Thoracic aorta (tissue), 2 donors: Measurements from ENCODE around the gene NPFFR2. TPM values are rescaled to one million over a fixed set of nuclear protein-coding genes. Genes with fewer than 3 reads are reported as not detected.

ENCODE experiments used
- ATAC-seq: fragments of 150-250 bp; one replicate; pipeline ENCODE4 v1.8.0; 2017; ENCODE audit warnings: low read depth; ENCODE audit not compliant: insufficient number of reproducible peaks, low FRiP score
- DNase-seq: peaks from one replicate; pipeline ENCODE4 v3.0.0-alpha.2; 2020; ENCODE audit warnings: low spot score
- H3K27ac ChIP-seq, 2 donors: fragments of 200-600 bp; sonication (generic); 1 replicate in 1 of 2; 2 replicates in 1 of 2; pipeline ENCODE4 v1.5.1; 2016; ENCODE audit warnings: mild to moderate bottlenecking in 2 of 2, moderate library complexity in 2 of 2
- H3K27me3 ChIP-seq: fragments of 200-600 bp; sonication (generic); replicated peaks from 2 replicates; pipeline ENCODE4 v1.6.0; 2016; ENCODE audit warnings: mild to moderate bottlenecking; ENCODE audit not compliant: insufficient read depth
- H3K36me3 ChIP-seq: fragments of 200-600 bp; sonication (generic); one replicate; pipeline ENCODE4 v1.5.1; 2016
- H3K4me1 ChIP-seq, 2 donors: fragments of 200-600 bp; sonication (generic); 1 replicate in 1 of 2; 2 replicates in 1 of 2; pipeline versions ENCODE4 v1.5.1 to v1.6.0; 2016; ENCODE audit warnings: low read depth in 2 of 2, mild to moderate bottlenecking in 1 of 2; ENCODE audit not compliant: control insufficient read depth in 1 of 2
- H3K4me3 ChIP-seq: fragments of 200-600 bp; sonication (generic); 2 replicates; pipeline ENCODE4 v1.5.1; 2016; ENCODE audit warnings: mild to moderate bottlenecking
- H3K9me3 ChIP-seq: fragments of 200-600 bp; sonication (generic); 2 replicates; pipeline ENCODE4 v1.5.1; 2016
- total RNA-seq, 2 donors: library from RNA; depleted of rRNA; stranded (reverse); fragments of >200 nt; gene quantifications; one replicate each; pipeline versions ENCODE4 v1.1.0 to v1.2.3, GENCODE V29; 2016
- TF ChIP-seq, protein P1 (sequence below): fragments of 200-600 bp; sonication (generic); IDR thresholded peaks from one replicate; pipeline ENCODE4 v1.5.1; 2019; ENCODE audit warnings: antibody characterized with exemption

NPFFR2 gene
- total RNA-seq, result 1 to 10 TPM in 1 of 2 donors, not detected in 1; 1.3 TPM

DNA sequence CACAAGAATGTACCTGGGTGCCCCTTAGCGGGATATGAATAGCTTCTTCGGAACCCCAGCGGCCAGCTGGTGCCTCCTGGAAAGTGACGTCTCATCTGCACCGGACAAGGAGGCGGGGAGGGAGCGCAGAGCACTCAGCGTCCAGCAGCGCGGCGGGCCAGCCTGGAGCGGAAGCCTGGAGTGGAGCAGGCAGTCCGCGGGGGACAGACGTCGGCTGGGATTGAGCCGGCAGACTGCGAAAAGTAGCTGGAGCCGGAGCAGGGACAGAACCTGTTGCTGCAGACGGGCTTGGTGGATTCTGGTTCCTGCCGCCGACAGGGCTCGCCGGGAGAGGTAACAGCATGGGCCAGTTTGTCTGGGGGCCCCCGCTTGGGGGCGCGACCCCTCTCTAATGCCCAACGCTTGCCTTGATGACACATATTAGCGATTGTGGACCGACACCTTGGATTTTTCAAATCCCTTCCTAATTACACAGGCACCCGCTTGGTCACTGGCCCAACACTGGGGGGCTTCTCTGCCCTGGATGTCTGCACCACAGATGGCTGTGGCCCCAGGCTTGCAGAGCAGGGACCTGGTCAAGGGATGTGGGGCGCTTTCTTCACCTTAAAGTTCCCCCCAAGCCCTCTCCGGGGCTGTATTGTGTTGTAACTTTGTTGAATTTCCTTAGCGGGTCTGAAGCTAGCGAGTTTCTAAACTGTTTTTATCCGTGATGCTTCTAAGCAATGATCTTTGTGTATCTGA is at the start of gene NPFFR2:
TSS of gene NPFFR2 (plus strand) at position 133 of the 741 bp plus-strand sequence. CDS start 96,592 bp downstream, outside the sequence.
- Histone ChIP-seq H3K4me1 (peaks cover 0 to 7% of the 10 kb centered on the region in 2 donors), H3K4me3 (peak within 1 kb of the TSS; percentile 28)
- TF ChIP-seq, protein P1, sequence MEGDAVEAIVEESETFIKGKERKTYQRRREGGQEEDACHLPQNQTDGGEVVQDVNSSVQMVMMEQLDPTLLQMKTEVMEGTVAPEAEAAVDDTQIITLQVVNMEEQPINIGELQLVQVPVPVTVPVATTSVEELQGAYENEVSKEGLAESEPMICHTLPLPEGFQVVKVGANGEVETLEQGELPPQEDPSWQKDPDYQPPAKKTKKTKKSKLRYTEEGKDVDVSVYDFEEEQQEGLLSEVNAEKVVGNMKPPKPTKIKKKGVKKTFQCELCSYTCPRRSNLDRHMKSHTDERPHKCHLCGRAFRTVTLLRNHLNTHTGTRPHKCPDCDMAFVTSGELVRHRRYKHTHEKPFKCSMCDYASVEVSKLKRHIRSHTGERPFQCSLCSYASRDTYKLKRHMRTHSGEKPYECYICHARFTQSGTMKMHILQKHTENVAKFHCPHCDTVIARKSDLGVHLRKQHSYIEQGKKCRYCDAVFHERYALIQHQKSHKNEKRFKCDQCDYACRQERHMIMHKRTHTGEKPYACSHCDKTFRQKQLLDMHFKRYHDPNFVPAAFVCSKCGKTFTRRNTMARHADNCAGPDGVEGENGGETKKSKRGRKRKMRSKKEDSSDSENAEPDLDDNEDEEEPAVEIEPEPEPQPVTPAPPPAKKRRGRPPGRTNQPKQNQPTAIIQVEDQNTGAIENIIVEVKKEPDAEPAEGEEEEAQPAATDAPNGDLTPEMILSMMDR, result no peak

DNA sequence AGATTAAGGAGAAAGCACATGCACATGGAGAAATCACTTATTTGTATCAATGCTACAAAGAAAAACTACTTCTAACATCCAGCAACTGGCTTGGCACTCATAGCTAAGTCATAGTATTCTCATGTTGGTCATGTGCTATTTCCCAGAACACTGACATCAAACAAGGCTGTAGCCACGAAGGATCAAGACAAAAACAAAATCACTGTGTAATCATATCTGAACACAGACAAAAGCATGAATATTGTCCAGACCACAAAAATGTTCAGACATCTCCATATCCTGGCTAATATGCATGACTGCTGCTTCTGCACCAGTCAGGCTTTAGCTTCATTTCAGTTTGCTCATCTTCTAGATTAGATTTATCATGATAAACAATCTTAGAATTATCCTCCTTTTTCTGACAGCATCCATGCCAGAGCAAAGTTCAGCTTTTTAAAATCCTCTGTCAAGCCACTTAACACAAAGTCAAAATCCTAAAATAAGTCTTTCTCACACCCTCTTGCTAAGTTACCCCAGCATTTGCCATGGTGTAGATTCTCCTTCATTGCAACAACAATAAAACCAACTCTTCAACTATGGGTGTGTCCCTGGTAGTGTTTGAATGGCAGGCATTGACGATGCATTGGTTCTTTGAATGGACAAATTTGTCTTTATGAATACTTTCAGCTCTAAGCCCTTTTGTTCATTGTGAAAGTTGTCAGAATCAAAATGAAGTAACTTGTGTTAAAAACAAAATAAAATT is 39.1 kb upstream of the NPFFR2 start:
- Histone ChIP-seq H3K4me3 (no peak overlapping the region), H3K4me1 (no peaks in the 10 kb centered on the region), H3K9me3 (no peaks in the 10 kb centered on the region), H3K27me3 (no peaks in the 10 kb centered on the region), H3K36me3 (no peaks in the 10 kb centered on the region), H3K27ac (no peak overlapping the region)
- TF ChIP-seq, protein P1, result no peak
- no peak for ATAC-seq
- no peak for DNase-seq

More for the DNA sequence above, at the start of gene NPFFR2:
- Histone ChIP-seq H3K9me3 (no peaks in the 10 kb centered on the region), H3K27me3 (no peaks in the 10 kb centered on the region), H3K36me3 (no peaks in the 10 kb centered on the region), H3K27ac (no peak within 1 kb of the TSS)
- ATAC-seq (no peak), DNase-seq (no peak)

DNA sequence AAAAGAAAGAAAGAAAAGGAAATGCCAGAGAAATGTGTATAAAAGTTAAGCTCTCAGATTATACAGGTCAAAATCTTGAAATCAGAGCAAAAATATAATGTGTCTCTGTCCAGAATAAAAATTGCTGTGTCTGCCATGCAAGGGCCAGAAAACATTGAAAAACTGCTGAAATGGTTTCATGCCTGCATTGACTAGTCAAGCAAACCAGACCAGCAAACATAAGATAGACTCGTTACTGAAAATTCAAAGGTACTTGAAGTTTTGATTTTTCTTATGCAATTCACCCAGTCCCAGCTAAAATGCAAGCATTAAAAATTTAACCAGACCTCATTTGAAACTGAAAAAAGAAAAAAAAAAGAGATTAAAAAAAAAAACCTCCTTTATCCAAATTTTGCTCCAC is 37.2 kb upstream of the NPFFR2 start:
- Histone ChIP-seq H3K36me3 (no peaks in the 10 kb centered on the region), H3K4me3 (no peak overlapping the region), H3K27me3 (no peaks in the 10 kb centered on the region), H3K9me3 (no peaks in the 10 kb centered on the region), H3K27ac (no peak overlapping the region), H3K4me1 (no peaks in the 10 kb centered on the region)
- TF ChIP-seq, protein P1, result no peak
- ATAC-seq (no peak), DNase-seq (no peak)

DNA sequence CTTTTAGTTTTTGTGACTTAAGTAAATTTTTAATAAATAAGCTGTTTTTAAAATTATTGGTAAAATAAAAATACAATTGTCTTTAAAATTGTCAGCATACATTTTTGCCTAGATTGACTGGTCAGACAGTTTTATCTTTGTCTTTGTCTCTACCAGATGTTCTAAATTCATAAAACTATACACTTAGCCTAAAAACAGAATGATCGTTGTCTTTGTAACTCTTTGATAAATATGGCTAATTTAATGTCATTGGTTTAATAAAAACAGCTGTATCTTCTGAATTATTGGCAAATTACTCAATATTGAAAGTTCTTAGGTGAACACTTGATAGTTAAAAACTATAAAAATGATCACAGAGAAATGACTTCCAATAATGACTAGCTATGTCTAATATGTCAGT is 36.5 kb upstream of the NPFFR2 start:
- no peaks in the 10 kb centered on the region for H3K9me3 ChIP-seq
- H3K4me3 ChIP-seq, result no peak overlapping the region
- no peaks in the 10 kb centered on the region for H3K4me1 ChIP-seq
- DNase-seq (no peak), ATAC-seq (no peak)
- H3K27me3 ChIP-seq, result no peaks in the 10 kb centered on the region
- TF ChIP-seq, protein P1, result no peak
- no peak overlapping the region for H3K27ac ChIP-seq
- no peaks in the 10 kb centered on the region for H3K36me3 ChIP-seq

DNA sequence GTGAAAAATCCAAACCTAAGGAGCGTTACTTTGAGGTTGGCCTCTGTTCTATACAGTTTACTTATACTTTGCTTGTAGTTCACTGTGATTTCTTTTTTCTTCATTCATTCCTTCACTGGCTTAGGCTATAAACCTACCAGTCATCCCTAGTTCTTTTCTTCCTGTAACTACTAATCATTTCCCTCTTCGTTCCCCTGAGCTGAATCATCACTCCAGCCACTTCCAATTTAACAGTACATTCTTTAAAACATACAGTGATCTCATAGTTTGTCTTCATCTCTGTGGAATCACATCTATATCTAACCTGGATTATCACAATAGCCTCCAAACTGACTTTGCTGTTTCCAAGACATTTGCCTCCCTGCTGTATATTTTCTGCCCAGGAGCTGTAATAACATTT is 25.2 kb upstream of the NPFFR2 start:
- Histone ChIP-seq H3K36me3 (no peaks in the 10 kb centered on the region), H3K27me3 (no peaks in the 10 kb centered on the region), H3K4me1 (no peaks in the 10 kb centered on the region), H3K4me3 (no peak overlapping the region), H3K27ac (no peak overlapping the region), H3K9me3 (no peaks in the 10 kb centered on the region)
- DNase-seq (no peak), ATAC-seq (no peak)
- TF ChIP-seq, protein P1, result no peak
